GM12878 (cell line): ENCODE data around the gene POU6F2. TPM values are rescaled to one million over a fixed set of nuclear protein-coding genes. Genes with fewer than 3 reads are reported as not detected.

Source experiments
- ATAC-seq: fragments of 200-7000 bp; cut with Tn5 transposase; 3 replicates; pipeline ENCODE4 v1.9.1; 2020; ENCODE audit warnings: mild to moderate bottlenecking, moderate library complexity
- BruUV-seq: library from RNA; stranded (reverse); fragments of 400-500 nt; replicated peaks from 2 replicates; lab custom pipeline; 2021; lab: Mats Ljungman, UMichigan
- CTCF ChIA-PET: fragments of 300-600 bp; sonication (Branson Sonifier 250); formaldehyde crosslinking; extraction: SDS; loops from one replicate; lab custom pipeline; 2021; ENCODE audit warnings: inconsistent platforms; lab: Yijun Ruan, JAX
- POLR2A ChIA-PET: fragments of 350-600 bp; formaldehyde crosslinking; extraction: SDS; loops from one replicate; lab custom pipeline; 2021; ENCODE audit warnings: inconsistent platforms; lab: Charles Lee
- RAD21 ChIA-PET: fragments of 300-600 bp; sonication (Branson Sonifier 250); formaldehyde crosslinking; loops from one replicate; lab custom pipeline; 2023; ENCODE audit warnings: antibody characterized with exemption; ENCODE audit not compliant: unreplicated experiment; lab: Charles Lee
- SMC1A ChIA-PET: fragments of 300-600 bp; sonication (Branson Sonifier 250); formaldehyde crosslinking; loops from one replicate; lab custom pipeline; 2023; ENCODE audit not compliant: unreplicated experiment, uncharacterized antibody; lab: Charles Lee
- DNase-seq: peaks from one replicate; pipeline ENCODE4 v3.0.0-alpha.2; 2011; ENCODE audit warnings: low read depth, low spot score
- FAIRE-seq: peaks from 3 replicates; lab custom pipeline; 2011; peaks lifted over from hg19 to GRCh38; lab: Jason Lieb, UNC
- H2AFZ ChIP-seq: 2 replicates; pipeline ENCODE4 v1.6.0; 2011; ENCODE audit warnings: low read depth, low read length, control low read depth; ENCODE audit not compliant: control insufficient read depth
- H3K27ac ChIP-seq: 2 replicates; pipeline ENCODE4 v1.5.1; 2011; ENCODE audit warnings: control low read depth; ENCODE audit not compliant: control insufficient read depth, insufficient read depth
- H3K27me3 ChIP-seq, 2 experiments: replicated peaks in 1 of 2; 2 replicates each; pipeline versions ENCODE4 v1.6.0 to v1.6.1; 2011; ENCODE audit warnings: low read length in 1 of 2; ENCODE audit not compliant: control insufficient read depth in 2 of 2, insufficient read depth in 2 of 2
- H3K36me3 ChIP-seq, 2 experiments: 2 replicates each; pipeline ENCODE4 v1.5.1; 2011; ENCODE audit warnings: low read length in 1 of 2; ENCODE audit not compliant: control insufficient read depth in 2 of 2, insufficient read depth in 2 of 2
- H3K4me1 ChIP-seq: 2 replicates; pipeline ENCODE4 v1.6.1; 2011; ENCODE audit warnings: mild to moderate bottlenecking, low read length, moderate library complexity, mixed read lengths; ENCODE audit not compliant: control insufficient read depth, insufficient read depth
- H3K4me2 ChIP-seq: 2 replicates; pipeline ENCODE4 v1.6.0; 2011; ENCODE audit warnings: control low read depth; ENCODE audit not compliant: control insufficient read depth, insufficient read depth
- H3K4me3 ChIP-seq: fragments of 200-600 bp; sonication (generic); 2 replicates; pipeline ENCODE4 v1.5.1; 2016
- H3K79me2 ChIP-seq: 2 replicates; pipeline ENCODE4 v1.6.0; 2011; ENCODE audit warnings: low read length; ENCODE audit not compliant: control insufficient read depth, insufficient read depth
- H3K9ac ChIP-seq: 2 replicates; pipeline ENCODE4 v1.8.0; 2011; ENCODE audit warnings: low read length, control low read depth, mixed read lengths; ENCODE audit not compliant: control insufficient read depth, insufficient read depth
- H3K9me3 ChIP-seq: replicated peaks from 3 replicates; pipeline ENCODE4 v1.5.1; 2011; ENCODE audit warnings: mild to moderate bottlenecking, low read length; ENCODE audit not compliant: control insufficient read depth, insufficient read depth
- H4K20me1 ChIP-seq: 2 replicates; pipeline ENCODE4 v1.6.0; 2011; ENCODE audit not compliant: control insufficient read depth, insufficient read depth
- BRCA1 ChIP-seq: IDR thresholded peaks from 2 replicates; pipeline ENCODE4 v1.6.1; 2011; ENCODE audit warnings: low read depth, low read length, improper control_type of control experiment
- CTCF ChIP-seq, 3 experiments: IDR thresholded peaks in 2 of 3; conservative IDR thresholded peaks in 1 of 3; 2 replicates each; pipeline ENCODE4 v1.5.1; 2011; ENCODE audit warnings: low read depth in 3 of 3, low read length in 3 of 3, mild to moderate bottlenecking in 3 of 3, control low read depth in 2 of 3, moderate library complexity in 2 of 3, inconsistent platforms in 1 of 3, mixed read lengths in 1 of 3; ENCODE audit not compliant: control insufficient read depth in 2 of 3, insufficient read depth in 1 of 3; ENCODE audit errors: extremely low read depth in 1 of 3
- EGR1 ChIP-seq, 2 experiments: IDR thresholded peaks; 1 replicate in 1 of 2; 2 replicates in 1 of 2; pipeline ENCODE4 v1.6.1; 2011 to 2012; ENCODE audit warnings: low read depth in 2 of 2, low read length in 2 of 2, borderline replicate concordance in 1 of 2, mild to moderate bottlenecking in 1 of 2, moderate library complexity in 1 of 2
- EZH2 ChIP-seq: IDR thresholded peaks from 2 replicates; pipeline ENCODE4 v1.6.1; 2012; ENCODE audit warnings: low read depth, mild to moderate bottlenecking, control low read depth, inconsistent platforms, low read length, borderline replicate concordance; ENCODE audit not compliant: control insufficient read depth
- NFIC ChIP-seq: IDR thresholded peaks from 2 replicates; pipeline ENCODE4 v1.6.1; 2012; ENCODE audit warnings: low read depth, mild to moderate bottlenecking, inconsistent platforms, low read length, moderate library complexity
- SP1 ChIP-seq: IDR thresholded peaks from one replicate; pipeline ENCODE4 v1.6.1; 2011; ENCODE audit warnings: low read depth, low read length
- SUPT20H ChIP-seq: IDR thresholded peaks from 2 replicates; pipeline ENCODE4 v1.6.1; 2011; ENCODE audit warnings: low read depth, mild to moderate bottlenecking, low read length, moderate library complexity, borderline replicate concordance; ENCODE audit not compliant: control insufficient read depth
- ZNF217 ChIP-seq: fragments of 450-650 bp; IDR thresholded peaks from 2 replicates; pipeline ENCODE4 v1.6.1; 2017; ENCODE audit warnings: antibody characterized with exemption, mild to moderate bottlenecking
- ZNF384 ChIP-seq: IDR thresholded peaks from 2 replicates; pipeline ENCODE4 v1.6.1; 2012; ENCODE audit warnings: low read depth, mild to moderate bottlenecking, low read length, improper control_type of control experiment, borderline replicate concordance
- WGBS: methylation state at CpG from one replicate; pipeline ENCODE4 v1.1.6; 2016; ENCODE audit warnings: low lambda C conversion rate; ENCODE audit not compliant: insufficient replicate concordance, insufficient coverage; ENCODE audit errors: missing lambda C conversion rate; 5-methylcytosine and 5-hydroxymethylcytosine counted together
- in situ Hi-C: fragments of 300-500 bp; cut with MboI; formaldehyde crosslinking; loops from 9 replicates; pipeline ENCODE4 v1.14.3; 2018; ENCODE audit warnings: mixed read lengths
- intact Hi-C: fragments of 100-400 bp; cut with micrococcal nuclease; formaldehyde crosslinking; loops from one replicate; pipeline ENCODE4 v1.14.2; 2022; ENCODE audit not compliant: unreplicated experiment
- polyA plus RNA-seq, 11 experiments: library from polyadenylated mRNA; depleted of rRNA in 4 of 11; unstranded in 6 of 11; stranded (reverse) in 5 of 11; fragments of >200 nt; fragmentation: Nextera tagmentation in 4 of 11; fragmentation: Illumina TruSeq in 1 of 11; extraction: Ambion mirVana in 4 of 11; extraction: Trizol in 1 of 11; gene quantifications; 1 replicate in 1 of 11; 2 replicates in 10 of 11; pipeline versions ENCODE4 v1.2.1 to v1.2.3, GENCODE V29; 2011 to 2016; ENCODE audit warnings: inconsistent platforms in 2 of 11, missing spikeins in 2 of 11, low read depth in 1 of 11
- total RNA-seq, 4 experiments: library from RNA; depleted of rRNA in 3 of 4; stranded (reverse); fragments of >200 nt in 3 of 4; fragmentation: Illumina TruSeq in 1 of 4; extraction: Trizol in 1 of 4; gene quantifications; 2 replicates each; pipeline versions ENCODE4 v1.2.1 to v1.2.3, GENCODE V29; 2013 to 2021
- TF ChIP-seq, protein P1 (sequence below): fragments of 450-650 bp; formaldehyde crosslinking; IDR thresholded peaks from 2 replicates; pipeline ENCODE4 v1.5.0; 2022; ENCODE audit warnings: mild to moderate bottlenecking, missing genetic modification characterization
- TF ChIP-seq, protein P2 (sequence below): fragments of 450-650 bp; IDR thresholded peaks from 2 replicates; pipeline ENCODE4 v1.6.1; 2017; ENCODE audit warnings: mild to moderate bottlenecking, moderate library complexity

Gene POU6F2
- total and polyA plus RNA-seq, 10 of the 15 experiments (the other 5 are each of a cell fraction or from before 2014, with no cell fraction given) = 0.10 TPM; not detected in 9

- no peaks in the 10 kb centered on the region for H3K36me3 ChIP-seq
- H3K4me3 ChIP-seq = no peak overlapping the region
- intact Hi-C loops (no loop called here), in situ Hi-C loops (no loop called here)
- SMC1A ChIA-PET = no interaction called here
- RAD21 ChIA-PET = no interaction called here
- POLR2A ChIA-PET = no interaction called here
- no peaks in the 10 kb centered on the region for H3K79me2 ChIP-seq
- 32% methylated on average over 5 of the region's 5 CpGs for WGBS
- H2AFZ ChIP-seq = no peak overlapping the region
- H3K9ac ChIP-seq = no peak overlapping the region
- no peaks in the 10 kb centered on the region for H3K27me3 ChIP-seq
- no peaks in the 10 kb centered on the region for H3K4me1 ChIP-seq
- H3K9me3 ChIP-seq = no peaks in the 10 kb centered on the region
- no peak overlapping the region for H3K27ac ChIP-seq
- FAIRE-seq (no peak), DNase-seq (no peak), ATAC-seq (no peak)
- no peaks in the 10 kb centered on the region for H4K20me1 ChIP-seq
- no TSS peak for BruUV-seq
- H3K4me2 ChIP-seq = no peak overlapping the region
- CTCF ChIA-PET = no interaction called here
- TF ChIP-seq, protein P1, sequence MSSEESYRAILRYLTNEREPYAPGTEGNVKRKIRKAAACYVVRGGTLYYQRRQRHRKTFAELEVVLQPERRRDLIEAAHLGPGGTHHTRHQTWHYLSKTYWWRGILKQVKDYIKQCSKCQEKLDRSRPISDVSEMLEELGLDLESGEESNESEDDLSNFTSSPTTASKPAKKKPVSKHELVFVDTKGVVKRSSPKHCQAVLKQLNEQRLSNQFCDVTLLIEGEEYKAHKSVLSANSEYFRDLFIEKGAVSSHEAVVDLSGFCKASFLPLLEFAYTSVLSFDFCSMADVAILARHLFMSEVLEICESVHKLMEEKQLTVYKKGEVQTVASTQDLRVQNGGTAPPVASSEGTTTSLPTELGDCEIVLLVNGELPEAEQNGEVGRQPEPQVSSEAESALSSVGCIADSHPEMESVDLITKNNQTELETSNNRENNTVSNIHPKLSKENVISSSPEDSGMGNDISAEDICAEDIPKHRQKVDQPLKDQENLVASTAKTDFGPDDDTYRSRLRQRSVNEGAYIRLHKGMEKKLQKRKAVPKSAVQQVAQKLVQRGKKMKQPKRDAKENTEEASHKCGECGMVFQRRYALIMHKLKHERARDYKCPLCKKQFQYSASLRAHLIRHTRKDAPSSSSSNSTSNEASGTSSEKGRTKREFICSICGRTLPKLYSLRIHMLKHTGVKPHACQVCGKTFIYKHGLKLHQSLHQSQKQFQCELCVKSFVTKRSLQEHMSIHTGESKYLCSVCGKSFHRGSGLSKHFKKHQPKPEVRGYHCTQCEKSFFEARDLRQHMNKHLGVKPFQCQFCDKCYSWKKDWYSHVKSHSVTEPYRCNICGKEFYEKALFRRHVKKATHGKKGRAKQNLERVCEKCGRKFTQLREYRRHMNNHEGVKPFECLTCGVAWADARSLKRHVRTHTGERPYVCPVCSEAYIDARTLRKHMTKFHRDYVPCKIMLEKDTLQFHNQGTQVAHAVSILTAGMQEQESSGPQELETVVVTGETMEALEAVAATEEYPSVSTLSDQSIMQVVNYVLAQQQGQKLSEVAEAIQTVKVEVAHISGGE = no peak
- TF ChIP-seq SP1 (no peak), ZNF217 (no peak), ZNF384 (no peak), EZH2 (no peak), SUPT20H (no peak), CTCF (IDR thresholded peaks at IDR 0.05 in 2 of 3, conservative IDR thresholded peaks at IDR 0.05 in 1 of 3; ENCODE audit: control insufficient read depth in 2 of 3, extremely low read depth in 1 of 3, insufficient read depth in 1 of 3, low read depth in 3 of 3, low read length in 3 of 3) (no peak), NFIC (no peak), BRCA1 (no peak), EGR1 (IDR thresholded peaks at IDR 0.05; ENCODE audit: borderline replicate concordance in 1 of 2, low read depth in 2 of 2, low read length in 2 of 2) (no peak)
- TF ChIP-seq, protein P2, sequence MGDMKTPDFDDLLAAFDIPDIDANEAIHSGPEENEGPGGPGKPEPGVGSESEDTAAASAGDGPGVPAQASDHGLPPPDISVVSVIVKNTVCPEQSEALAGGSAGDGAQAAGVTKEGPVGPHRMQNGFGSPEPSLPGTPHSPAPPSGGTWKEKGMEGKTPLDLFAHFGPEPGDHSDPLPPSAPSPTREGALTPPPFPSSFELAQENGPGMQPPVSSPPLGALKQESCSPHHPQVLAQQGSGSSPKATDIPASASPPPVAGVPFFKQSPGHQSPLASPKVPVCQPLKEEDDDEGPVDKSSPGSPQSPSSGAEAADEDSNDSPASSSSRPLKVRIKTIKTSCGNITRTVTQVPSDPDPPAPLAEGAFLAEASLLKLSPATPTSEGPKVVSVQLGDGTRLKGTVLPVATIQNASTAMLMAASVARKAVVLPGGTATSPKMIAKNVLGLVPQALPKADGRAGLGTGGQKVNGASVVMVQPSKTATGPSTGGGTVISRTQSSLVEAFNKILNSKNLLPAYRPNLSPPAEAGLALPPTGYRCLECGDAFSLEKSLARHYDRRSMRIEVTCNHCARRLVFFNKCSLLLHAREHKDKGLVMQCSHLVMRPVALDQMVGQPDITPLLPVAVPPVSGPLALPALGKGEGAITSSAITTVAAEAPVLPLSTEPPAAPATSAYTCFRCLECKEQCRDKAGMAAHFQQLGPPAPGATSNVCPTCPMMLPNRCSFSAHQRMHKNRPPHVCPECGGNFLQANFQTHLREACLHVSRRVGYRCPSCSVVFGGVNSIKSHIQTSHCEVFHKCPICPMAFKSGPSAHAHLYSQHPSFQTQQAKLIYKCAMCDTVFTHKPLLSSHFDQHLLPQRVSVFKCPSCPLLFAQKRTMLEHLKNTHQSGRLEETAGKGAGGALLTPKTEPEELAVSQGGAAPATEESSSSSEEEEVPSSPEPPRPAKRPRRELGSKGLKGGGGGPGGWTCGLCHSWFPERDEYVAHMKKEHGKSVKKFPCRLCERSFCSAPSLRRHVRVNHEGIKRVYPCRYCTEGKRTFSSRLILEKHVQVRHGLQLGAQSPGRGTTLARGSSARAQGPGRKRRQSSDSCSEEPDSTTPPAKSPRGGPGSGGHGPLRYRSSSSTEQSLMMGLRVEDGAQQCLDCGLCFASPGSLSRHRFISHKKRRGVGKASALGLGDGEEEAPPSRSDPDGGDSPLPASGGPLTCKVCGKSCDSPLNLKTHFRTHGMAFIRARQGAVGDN = no peak
These were observed 25.0 kb downstream of the POU6F2 start for GRCh38 chr7:39002755-39003154.
